LNCaP clone FGC (cell line): ENCODE measurements around the gene USP17L30.

ENCODE experiments used
- DNase-seq: peaks from one replicate; pipeline ENCODE4 v3.0.0-alpha.2; 2011; ENCODE audit warnings: low read depth
- H3K4me3 ChIP-seq: 2 replicates; pipeline ENCODE4 v1.5.1; 2011; ENCODE audit warnings: mild to moderate bottlenecking, low read depth, low read length, control low read depth
- CTCF ChIP-seq: IDR thresholded peaks from 2 replicates; pipeline ENCODE4 v1.5.1; 2012; ENCODE audit warnings: mild to moderate bottlenecking; ENCODE audit not compliant: control insufficient read depth, insufficient read depth; ENCODE audit errors: extremely low read depth

USP17L30 gene

DNA sequence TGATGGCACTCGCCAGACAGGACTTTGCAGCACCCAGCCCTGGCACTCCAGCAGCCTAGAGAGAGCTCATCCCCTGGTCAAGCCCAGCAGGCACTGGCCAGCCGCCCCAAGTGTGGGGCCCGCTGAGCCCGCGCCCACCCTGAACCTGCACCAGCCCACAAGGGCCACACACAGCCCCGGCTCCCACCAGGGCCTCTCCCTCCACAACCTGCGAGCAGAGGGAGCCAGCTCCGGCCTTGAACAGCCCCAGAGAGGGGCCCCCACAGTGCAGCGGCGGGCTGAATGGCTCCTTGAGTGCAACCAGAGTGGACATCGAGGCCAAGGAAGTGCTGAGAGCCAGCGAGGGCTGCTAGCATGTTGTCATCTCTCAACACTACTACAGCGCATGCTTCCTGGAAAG lies 46.9 kb downstream of the USP17L30 start:
- H3K4me3 ChIP-seq: no peak overlapping the region
- no peak for TF ChIP-seq CTCF
- DNase-seq: no peak
